GM21786 (cell line): ENCODE data around the gene ALG3.

Source experiments
- ATAC-seq: cut with Tn5 transposase; IDR thresholded peaks from one replicate; pipeline ENCODE4 v1.9.1; 2021; ENCODE audit not compliant: unreplicated experiment

ALG3 gene

GRCh38 chr3:184236033-184236410 lies 12.7 kb downstream of the ALG3 start:
- no peak for ATAC-seq

GRCh38 chr3:184235381-184236032 lies 13.3 kb downstream of the ALG3 start:
- ATAC-seq, result no peak

GRCh38 chr3:184234671-184235380 lies 13.9 kb downstream of the ALG3 start:
- ATAC-seq, result no peak

GRCh38 chr3:184234224-184234623 lies 14.5 kb downstream of the ALG3 start:
- no peak for ATAC-seq

- no peak for ATAC-seq
These were observed 15.5 kb downstream of the ALG3 start for GRCh38 chr3:184233127-184233843.

- ATAC-seq, result no peak
These were observed 17.1 kb downstream of the ALG3 start for GRCh38 chr3:184231671-184232070.

GRCh38 chr3:184230603-184231528 lies 17.9 kb downstream of the ALG3 start:
- no peak for ATAC-seq

- no peak for ATAC-seq
These were observed 18.6 kb downstream of the ALG3 start for GRCh38 chr3:184230081-184230602.

GRCh38 chr3:184229394-184230080 lies 19.2 kb downstream of the ALG3 start, which contains the start of gene VWA5B2:
Gene VWA5B2, plus strand, starts transcription at chr3:184229585. Its CDS starts 944 bp downstream, at chr3:184230529.
- peak; percentile 65 for ATAC-seq

GRCh38 chr3:184228376-184229137 lies 20.2 kb downstream of the ALG3 start:
- ATAC-seq, result no peak

GRCh38 chr3:184227481-184227935 lies 21.3 kb downstream of the ALG3 start:
- no peak for ATAC-seq

- no peak for ATAC-seq
These were observed 24.8 kb downstream of the ALG3 start for GRCh38 chr3:184223946-184224345.

GRCh38 chr3:184222521-184222920 lies 26.2 kb downstream of the ALG3 start:
- ATAC-seq, result no peak

GRCh38 chr3:184218814-184219213 lies 29.9 kb downstream of the ALG3 start:
- ATAC-seq, result no peak

GRCh38 chr3:184211718-184212117 lies 37.0 kb downstream of the ALG3 start:
- ATAC-seq, result no peak

GRCh38 chr3:184211297-184211696 lies 37.5 kb downstream of the ALG3 start:
- ATAC-seq, result no peak

- ATAC-seq, result no peak
These were observed 39.4 kb downstream of the ALG3 start for GRCh38 chr3:184209146-184209923.

- ATAC-seq, result no peak
These were observed 45.2 kb downstream of the ALG3 start for GRCh38 chr3:184203526-184203925.
